Fibroblast of the aortic adventitia (primary cell): ENCODE data around the gene FECH. TPM values are rescaled to one million over a fixed set of nuclear protein-coding genes. Genes with fewer than 3 reads are reported as not detected.
A peak's percentile ranks its signal among the peaks of the same experiment; 100 is the strongest.

ENCODE experiments used
- DNase-seq: peaks from one replicate; pipeline ENCODE4 v3.0.0-alpha.2; 2010; ENCODE audit warnings: low read depth
- H3K4me3 ChIP-seq: 2 replicates; pipeline ENCODE4 v1.5.1; 2011; ENCODE audit warnings: low read depth, mild to moderate bottlenecking, control low read depth, low read length, moderate library complexity
- CTCF ChIP-seq: IDR thresholded peaks from 2 replicates; pipeline ENCODE4 v1.5.1; 2011; ENCODE audit warnings: mild to moderate bottlenecking, low read length, control low read depth, inconsistent platforms; ENCODE audit not compliant: insufficient read depth
- total RNA-seq: library from RNA; depleted of rRNA; stranded (reverse); fragments of >200 nt; gene quantifications from 2 replicates; pipeline ENCODE4 v1.2.3, GENCODE V29; 2012; ENCODE audit warnings: low replicate concordance

Gene FECH
- total RNA-seq, 1 donor, result 29.9 TPM

- no peak for TF ChIP-seq CTCF
- H3K4me3 ChIP-seq, result no peak overlapping the region
- no peak for DNase-seq
Observed at GRCh38 chr18:57569133-57569532, 17.4 kb downstream of the FECH start.

DNA sequence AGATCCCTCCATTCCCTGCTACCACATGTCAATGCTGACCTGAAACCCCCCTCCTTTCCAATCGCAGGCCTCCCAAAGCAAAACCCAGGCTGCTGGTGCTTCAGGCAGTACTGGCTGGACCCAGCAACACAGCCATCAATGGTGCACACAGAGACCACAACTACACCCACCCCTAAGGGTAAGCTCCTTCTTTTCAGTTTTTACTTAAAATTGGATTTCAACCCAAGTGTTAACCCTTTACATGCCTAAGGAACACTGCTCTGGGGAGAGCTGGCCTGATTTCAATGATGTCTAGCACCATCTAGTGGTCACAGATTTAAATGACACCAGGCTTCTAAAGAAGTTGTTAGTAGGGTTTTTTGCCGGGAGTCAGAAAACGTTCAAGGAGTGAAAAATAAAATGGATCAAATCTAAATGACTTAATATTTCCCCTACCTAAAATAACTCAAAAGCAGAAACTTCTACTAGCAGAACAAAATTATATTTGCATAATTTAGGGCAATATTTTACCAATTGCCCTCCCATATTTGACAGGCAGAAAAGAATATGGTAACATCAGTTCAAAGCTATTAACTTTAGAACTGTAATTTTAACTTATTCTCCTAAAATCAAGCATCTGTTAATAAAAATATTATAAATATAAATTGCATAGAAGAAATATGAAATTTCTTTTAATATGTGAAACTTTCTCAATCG is 24.6 kb downstream of the FECH start:
- no peak overlapping the region for H3K4me3 ChIP-seq
- DNase-seq, result peak; percentile 68
- TF ChIP-seq CTCF, result peak; percentile 62

- no peak for TF ChIP-seq CTCF
- DNase-seq, result no peak
- H3K4me3 ChIP-seq, result no peak overlapping the region
Observed at GRCh38 chr18:57561261-57561660, 25.2 kb downstream of the FECH start.

GRCh38 chr18:57559314-57559713 is 27.2 kb downstream of the FECH start:
- H3K4me3 ChIP-seq, result no peak overlapping the region
- TF ChIP-seq CTCF, result no peak
- peak; percentile 36 for DNase-seq

DNA sequence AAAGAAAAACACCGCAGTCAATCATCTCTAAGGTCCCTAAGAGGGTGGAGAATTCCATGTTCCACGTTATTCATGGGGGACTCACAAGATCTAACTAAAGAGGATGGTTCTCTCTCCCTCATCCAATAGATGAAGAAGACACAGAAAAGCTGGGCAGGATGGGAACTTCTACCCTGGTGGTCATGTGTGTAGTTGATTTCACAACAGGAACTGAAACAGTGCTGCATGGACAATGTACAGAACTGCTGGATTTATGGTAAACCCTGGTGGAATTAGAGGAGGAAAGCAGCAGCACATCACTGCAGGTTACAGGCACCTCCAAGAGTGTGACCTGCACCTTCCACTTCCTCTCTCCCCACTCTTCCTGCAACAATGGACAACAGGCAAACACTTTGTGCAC is 31.4 kb downstream of the FECH start:
- DNase-seq, result no peak
- H3K4me3 ChIP-seq, result no peak overlapping the region
- no peak for TF ChIP-seq CTCF

- DNase-seq, result no peak
- H3K4me3 ChIP-seq, result no peak overlapping the region
- no peak for TF ChIP-seq CTCF
Observed at GRCh38 chr18:57550510-57550909, 36.0 kb downstream of the FECH start.

- TF ChIP-seq CTCF, result no peak
- DNase-seq, result no peak
- H3K4me3 ChIP-seq, result no peak overlapping the region
Observed at GRCh38 chr18:57547260-57547659, 39.2 kb downstream of the FECH start.
